PFSK-1 (cell line): ENCODE results near the gene CYFIP2.

Experiments used
- FOXP2 ChIP-seq: optimal IDR thresholded peaks from 2 replicates; pipeline ENCODE3; 2011; ENCODE audit warnings: borderline replicate concordance, control low read depth, inconsistent platforms; ENCODE audit not compliant: insufficient read depth; ENCODE audit errors: extremely low read length, extremely low read depth
- POLR2AphosphoS5 ChIP-seq: IDR thresholded peaks from 2 replicates; pipeline ENCODE4 v1.6.1; 2012; ENCODE audit warnings: low read depth, mild to moderate bottlenecking, control low read depth, low read length, moderate library complexity
- SIN3A ChIP-seq: IDR thresholded peaks from 2 replicates; pipeline ENCODE4 v1.6.1; 2012; ENCODE audit warnings: mild to moderate bottlenecking, low read length, moderate library complexity, borderline replicate concordance; ENCODE audit not compliant: insufficient read depth
- TAF1 ChIP-seq: IDR thresholded peaks from 2 replicates; pipeline ENCODE4 v1.6.1; 2012; ENCODE audit warnings: low read length, control low read depth, borderline replicate concordance; ENCODE audit not compliant: insufficient read depth
- TF ChIP-seq, protein P1 (sequence below), 2 experiments: IDR thresholded peaks; 2 replicates each; pipeline versions ENCODE4 v1.6.1 to v1.8.0; 2011 to 2012; ENCODE audit warnings: low read depth in 2 of 2, low read length in 2 of 2, control low read depth in 1 of 2, inconsistent platforms in 1 of 2, mild to moderate bottlenecking in 1 of 2, moderate library complexity in 1 of 2; ENCODE audit not compliant: insufficient read depth in 1 of 2

CYFIP2 gene

GRCh38 chr5:157306692-157307471, 41.0 kb downstream of the CYFIP2 start:
- TF ChIP-seq POLR2AphosphoS5, result no peak
- TF ChIP-seq, protein P1, sequence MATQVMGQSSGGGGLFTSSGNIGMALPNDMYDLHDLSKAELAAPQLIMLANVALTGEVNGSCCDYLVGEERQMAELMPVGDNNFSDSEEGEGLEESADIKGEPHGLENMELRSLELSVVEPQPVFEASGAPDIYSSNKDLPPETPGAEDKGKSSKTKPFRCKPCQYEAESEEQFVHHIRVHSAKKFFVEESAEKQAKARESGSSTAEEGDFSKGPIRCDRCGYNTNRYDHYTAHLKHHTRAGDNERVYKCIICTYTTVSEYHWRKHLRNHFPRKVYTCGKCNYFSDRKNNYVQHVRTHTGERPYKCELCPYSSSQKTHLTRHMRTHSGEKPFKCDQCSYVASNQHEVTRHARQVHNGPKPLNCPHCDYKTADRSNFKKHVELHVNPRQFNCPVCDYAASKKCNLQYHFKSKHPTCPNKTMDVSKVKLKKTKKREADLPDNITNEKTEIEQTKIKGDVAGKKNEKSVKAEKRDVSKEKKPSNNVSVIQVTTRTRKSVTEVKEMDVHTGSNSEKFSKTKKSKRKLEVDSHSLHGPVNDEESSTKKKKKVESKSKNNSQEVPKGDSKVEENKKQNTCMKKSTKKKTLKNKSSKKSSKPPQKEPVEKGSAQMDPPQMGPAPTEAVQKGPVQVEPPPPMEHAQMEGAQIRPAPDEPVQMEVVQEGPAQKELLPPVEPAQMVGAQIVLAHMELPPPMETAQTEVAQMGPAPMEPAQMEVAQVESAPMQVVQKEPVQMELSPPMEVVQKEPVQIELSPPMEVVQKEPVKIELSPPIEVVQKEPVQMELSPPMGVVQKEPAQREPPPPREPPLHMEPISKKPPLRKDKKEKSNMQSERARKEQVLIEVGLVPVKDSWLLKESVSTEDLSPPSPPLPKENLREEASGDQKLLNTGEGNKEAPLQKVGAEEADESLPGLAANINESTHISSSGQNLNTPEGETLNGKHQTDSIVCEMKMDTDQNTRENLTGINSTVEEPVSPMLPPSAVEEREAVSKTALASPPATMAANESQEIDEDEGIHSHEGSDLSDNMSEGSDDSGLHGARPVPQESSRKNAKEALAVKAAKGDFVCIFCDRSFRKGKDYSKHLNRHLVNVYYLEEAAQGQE (IDR thresholded peaks at IDR 0.05; ENCODE audit: insufficient read depth in 1 of 2, low read depth in 2 of 2, low read length in 2 of 2), result no peak
- no peak for TF ChIP-seq TAF1
- no peak for TF ChIP-seq FOXP2
- TF ChIP-seq SIN3A, result no peak

DNA sequence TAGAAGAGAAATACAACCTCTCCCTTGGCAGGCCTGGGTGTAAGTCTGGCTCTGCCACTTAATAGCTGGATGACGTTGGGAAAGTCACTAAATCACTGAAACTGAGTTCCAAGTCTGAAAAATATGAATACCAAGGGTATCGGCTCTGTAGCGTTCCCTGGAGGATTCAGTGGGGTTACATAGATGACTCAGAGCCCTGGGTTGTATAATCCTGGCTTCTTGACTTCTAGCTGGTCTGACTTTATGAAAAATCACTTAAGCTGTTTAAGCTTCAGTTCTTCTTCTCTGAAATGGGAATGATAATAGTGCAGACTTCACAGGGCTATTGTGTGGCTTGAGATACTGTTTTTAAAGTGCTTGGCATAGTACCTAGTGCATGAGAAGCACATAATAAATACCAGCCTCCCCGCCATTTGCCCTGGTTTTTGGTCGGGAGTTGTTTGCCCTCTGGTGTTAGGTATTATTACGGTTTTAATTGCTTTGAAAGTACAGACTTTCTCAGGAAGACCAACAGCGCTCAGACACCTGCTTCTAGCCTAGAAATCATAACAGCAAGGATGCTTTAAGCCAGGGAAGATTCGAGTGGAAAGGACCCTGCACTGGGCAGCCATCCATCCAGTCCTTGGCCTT, 43.0 kb downstream of the CYFIP2 start:
- TF ChIP-seq TAF1 (no peak), POLR2AphosphoS5 (no peak)
- TF ChIP-seq, protein P1 (IDR thresholded peaks at IDR 0.05; ENCODE audit: insufficient read depth in 1 of 2, low read depth in 2 of 2, low read length in 2 of 2), result no peak

- TF ChIP-seq, protein P1 (IDR thresholded peaks at IDR 0.05; ENCODE audit: insufficient read depth in 1 of 2, low read depth in 2 of 2, low read length in 2 of 2), result no peak
- no peak for TF ChIP-seq FOXP2
- no peak for TF ChIP-seq TAF1
- no peak for TF ChIP-seq POLR2AphosphoS5
- TF ChIP-seq SIN3A, result no peak
Observed at GRCh38 chr5:157309796-157310195, 43.9 kb downstream of the CYFIP2 start.

DNA sequence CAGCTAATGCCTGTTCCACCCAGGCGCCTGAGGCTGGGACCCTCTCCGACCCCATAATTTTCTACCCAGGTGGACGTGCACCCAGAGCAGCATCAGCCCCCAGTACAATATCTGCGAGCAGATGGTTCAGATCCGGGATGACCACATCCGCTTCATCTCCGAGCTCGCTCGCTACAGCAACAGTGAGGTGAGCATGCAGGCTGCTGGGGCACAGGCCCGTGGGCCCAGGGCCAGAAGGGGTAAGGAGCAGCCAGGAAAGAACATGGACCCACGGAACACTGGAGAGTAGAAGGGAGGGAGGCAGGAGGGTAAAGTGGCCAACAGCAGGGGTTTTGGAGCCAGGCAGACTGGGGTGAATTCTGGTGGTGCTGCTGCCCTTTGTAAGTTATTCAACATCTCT, 45.7 kb downstream of the CYFIP2 start:
- TF ChIP-seq FOXP2, result no peak
- no peak for TF ChIP-seq TAF1
- TF ChIP-seq SIN3A, result no peak
- TF ChIP-seq, protein P1 (IDR thresholded peaks at IDR 0.05; ENCODE audit: insufficient read depth in 1 of 2, low read depth in 2 of 2, low read length in 2 of 2), result no peak
- no peak for TF ChIP-seq POLR2AphosphoS5

- TF ChIP-seq, protein P1 (IDR thresholded peaks at IDR 0.05; ENCODE audit: insufficient read depth in 1 of 2, low read depth in 2 of 2, low read length in 2 of 2), result no peak
- TF ChIP-seq TAF1 (no peak), SIN3A (no peak), POLR2AphosphoS5 (no peak), FOXP2 (no peak)
Observed at GRCh38 chr5:157312492-157312891, 46.6 kb downstream of the CYFIP2 start.
